GM18520 (cell line): ENCODE results near the gene ZNF580.

Experiments
- ATAC-seq: cut with Tn5 transposase; IDR thresholded peaks from one replicate; pipeline ENCODE4 v1.9.1; 2021; ENCODE audit not compliant: unreplicated experiment

The ZNF580 gene

DNA sequence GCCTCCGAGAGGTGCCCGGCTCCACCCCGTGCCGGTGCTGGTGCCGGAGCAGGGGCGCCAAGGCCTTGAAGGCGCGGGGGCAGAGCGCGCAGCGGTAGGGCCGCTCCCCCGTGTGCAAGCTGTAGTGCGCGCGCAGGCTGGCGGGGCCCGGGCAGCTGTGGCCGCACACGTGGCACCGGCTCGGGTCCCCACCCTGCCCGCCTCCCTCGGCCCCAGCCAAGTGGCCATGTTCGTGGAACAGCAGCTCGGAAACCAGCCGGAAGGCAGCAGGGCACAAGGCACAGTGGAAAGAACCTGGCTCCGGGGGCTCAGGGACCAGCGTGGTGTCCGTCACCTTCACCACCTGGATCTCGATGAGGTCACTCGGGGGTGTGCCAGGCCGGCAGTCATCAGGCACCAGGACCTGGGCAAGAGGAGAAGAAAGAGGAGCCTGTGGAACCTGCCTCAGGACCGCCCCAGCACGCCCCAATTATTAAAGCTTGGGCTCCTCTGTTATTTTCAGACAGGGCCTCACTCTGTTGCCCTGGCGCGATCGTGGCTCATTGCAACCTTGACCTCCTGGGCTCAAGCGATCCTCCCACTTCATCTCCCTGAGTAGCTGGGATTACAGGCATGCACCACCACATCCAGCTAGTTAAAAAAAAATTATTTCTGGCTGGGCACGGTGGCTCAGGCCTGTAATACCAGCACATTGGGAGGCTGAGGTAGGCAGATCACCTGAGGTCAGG is 18.4 kb upstream of the ZNF580 start:
- no peak for ATAC-seq

DNA sequence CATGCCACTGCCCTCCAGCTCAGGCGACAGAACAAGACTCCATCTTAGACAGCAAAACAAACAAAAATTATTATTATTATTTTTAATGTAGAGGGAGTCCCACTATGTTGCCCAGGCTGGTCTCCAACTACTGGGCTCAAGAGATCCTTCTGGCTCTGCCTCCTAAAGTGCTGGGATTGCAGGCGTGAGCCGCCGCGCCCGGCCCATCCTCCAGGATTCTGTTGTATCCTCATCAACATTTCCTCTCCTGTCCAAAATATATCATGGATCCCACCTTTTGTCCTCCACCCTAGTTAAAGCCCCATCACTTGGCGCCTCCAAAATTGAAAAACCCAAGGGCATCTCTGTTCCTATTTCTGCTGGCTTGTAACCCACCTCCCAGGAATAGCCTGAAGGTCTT is 17.7 kb upstream of the ZNF580 start:
- ATAC-seq: no peak

DNA sequence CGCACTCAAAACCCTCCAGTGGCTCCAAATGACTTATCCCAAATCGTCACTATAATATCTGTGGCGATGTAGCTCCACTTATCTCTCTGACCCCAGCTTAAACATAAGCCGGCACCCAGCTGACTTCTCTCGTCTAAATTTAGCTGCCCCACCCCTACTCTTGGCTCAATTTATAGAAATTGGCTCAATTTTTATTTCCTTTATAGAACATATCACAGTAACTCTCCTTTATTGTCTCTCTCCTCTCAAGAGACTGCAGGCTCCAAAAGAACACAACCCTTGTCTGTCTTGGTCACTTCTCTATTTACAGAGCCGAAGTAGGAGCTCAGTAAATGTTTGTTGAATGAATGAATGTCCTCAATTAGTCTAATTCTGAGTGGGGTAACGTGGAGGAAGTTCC is 17.2 kb upstream of the ZNF580 start:
- ATAC-seq: no peak

DNA sequence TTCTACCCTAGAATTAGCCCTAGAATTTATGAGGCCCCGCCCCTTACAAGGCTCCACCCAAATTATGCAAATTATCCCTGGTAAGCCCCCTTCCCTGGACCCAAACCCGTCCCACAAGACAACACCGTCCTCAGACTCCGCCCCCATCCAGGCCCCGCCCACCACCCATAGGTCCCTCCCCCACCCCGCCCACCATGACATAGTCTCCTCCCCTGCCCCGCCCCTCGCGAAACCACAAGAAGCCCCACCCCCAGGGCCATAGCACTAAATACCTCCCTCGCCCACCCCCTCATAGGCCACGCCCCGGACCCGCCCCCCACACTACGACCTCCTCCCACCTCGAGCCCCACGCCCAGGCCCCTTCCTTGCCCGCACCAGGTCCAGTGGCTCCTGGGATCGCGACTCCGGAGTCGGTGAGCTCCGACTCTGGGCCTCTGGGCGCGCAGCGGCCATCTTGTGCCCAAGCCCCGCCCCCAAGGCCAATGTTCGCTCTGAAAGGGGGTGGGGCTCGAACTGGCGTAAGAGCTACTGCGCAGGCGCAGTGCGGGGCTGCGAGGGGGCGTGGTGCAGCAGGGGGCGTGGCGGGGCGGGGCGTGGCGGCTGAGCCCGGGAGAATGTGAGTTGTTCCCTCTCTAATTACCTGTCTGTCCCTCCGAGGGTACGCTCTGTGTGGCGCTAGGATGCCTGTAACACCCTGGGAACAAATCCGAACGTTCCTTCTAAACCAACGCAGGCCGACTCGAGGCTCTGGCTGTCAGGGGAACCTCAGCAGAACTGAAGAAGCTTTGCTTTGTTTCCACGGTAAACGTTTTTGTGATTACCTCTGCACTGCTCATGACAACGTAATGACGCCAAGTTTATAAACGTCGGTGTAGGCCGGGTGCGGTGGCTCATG is 16.4 kb upstream of the ZNF580 start, which contains the start of gene ZNF784:
ZNF784 (minus strand) TSS at position 458 of the 895 bp plus-strand sequence; CDS start at position 453, 5 bp downstream.
- ATAC-seq: no peak

DNA sequence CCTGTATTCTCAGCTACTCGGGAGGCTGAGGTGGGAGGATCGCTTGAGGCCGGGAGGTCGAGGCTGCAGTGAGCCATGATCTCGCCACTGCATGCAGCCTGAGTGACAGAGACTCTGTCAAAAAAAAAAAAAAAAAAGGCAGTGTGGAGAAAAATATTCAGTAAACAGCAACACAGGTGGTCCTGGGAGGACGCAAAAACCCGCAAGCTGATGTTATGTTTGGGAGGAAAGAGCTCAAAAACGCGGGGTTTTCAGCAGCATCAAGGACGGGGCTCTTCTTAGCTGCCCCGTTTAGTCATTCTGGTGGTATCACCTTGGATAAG is 15.8 kb upstream of the ZNF580 start:
- ATAC-seq: no peak

DNA sequence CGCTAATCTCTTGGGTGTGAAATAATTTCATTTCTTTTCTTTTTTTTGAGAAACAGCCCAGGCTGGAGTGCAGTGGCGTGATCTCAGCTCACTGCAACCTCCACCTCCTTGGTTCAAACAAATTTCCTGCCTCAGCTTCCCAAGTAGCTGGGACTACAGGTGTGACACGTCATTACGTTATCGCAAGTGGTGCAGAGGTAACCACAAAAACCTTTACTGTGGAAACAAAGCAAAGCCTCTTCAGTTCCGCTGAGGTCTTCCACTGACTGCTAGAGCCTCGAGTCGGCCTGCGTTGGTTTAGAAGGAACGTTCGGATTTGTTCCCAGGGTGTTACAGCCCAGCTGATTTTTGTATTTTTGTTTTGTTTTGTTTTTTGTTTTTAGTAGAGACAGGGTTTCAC is 14.5 kb upstream of the ZNF580 start:
- no peak for ATAC-seq

DNA sequence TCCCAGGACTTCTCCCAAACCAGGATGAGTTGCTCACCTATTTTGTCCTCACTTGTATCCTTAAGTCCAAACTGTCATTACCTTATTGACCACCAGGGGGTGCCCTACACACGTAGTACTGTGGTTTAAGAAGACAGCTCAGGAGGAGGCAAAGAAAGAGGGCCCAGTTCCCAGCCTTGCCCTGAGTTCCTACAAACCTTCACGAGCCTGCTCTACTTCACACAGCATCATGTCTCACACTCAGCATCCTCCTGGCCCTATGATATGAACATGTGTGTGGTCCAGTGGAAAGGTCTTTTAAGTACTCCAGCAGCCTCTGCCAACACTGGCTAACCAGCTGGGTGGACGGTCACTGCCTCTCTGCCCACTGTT is 8.4 kb upstream of the ZNF580 start:
- ATAC-seq: no peak

DNA sequence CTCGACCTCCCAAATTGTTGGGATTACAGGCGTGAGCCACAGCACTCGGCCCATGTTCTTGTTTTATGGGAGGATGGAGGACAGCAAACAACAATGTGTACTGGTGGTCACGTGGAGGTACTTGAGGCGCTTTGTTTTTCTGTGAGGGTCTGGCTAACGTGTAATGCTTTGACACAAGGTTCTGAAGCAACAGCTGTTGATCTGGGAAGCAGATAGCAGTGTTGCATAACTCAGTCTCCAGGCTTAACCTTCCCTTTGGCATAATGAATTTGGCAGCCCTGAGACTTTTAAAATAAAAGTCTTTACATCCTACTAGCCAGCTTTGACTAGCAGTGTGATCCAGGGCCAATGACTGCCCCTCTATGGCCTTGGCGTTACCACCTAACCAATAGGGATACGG is 6.9 kb upstream of the ZNF580 start:
- no peak for ATAC-seq

DNA sequence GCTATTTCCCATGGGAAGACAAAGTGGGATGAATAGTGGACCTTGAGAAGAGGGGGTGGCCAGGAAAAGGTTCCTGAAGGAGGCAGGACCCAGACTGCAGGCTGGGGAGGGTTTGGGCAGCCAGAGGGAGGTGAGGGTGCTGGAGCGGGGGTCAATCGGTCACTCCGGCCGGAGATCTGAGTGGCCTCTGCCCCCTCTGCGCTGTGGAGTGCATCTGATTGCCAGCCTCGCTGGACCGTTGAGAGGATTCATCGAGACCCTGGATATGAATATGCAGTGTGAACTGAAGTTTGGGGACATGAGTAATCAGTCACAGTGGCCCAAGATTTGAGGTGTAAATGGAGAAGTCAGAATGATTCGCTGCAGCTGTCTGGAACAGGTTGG is 5.5 kb upstream of the ZNF580 start:
- ATAC-seq: no peak

DNA sequence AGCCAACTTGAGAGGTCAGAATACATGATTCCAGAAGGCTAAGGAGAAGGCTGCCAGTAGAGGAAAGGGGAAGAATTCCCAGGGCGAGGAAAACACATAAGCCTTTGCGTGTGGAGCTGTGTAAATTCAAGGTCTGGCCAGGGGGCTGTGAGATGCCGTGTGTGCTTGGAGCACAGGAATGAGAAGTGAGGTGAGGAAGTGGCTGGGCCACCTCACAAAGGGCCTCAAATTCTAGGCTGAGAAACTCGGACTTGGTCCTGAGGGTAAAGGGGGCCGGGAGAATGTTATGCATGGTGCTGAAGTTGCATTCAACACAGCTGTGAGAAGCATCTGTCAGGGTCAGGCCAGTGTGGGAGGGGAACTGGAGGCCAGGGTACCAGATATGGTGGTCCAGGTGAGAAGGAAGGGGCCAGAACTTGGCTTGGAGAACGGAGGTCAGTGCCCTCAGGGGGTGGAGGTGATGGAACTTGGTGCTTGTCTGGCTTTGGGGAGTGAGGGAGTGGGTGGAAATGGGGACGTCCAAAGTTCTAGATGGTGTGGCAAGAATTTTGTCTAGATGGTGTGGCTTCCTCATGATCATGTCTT is 4.9 kb upstream of the ZNF580 start:
- no peak for ATAC-seq

DNA sequence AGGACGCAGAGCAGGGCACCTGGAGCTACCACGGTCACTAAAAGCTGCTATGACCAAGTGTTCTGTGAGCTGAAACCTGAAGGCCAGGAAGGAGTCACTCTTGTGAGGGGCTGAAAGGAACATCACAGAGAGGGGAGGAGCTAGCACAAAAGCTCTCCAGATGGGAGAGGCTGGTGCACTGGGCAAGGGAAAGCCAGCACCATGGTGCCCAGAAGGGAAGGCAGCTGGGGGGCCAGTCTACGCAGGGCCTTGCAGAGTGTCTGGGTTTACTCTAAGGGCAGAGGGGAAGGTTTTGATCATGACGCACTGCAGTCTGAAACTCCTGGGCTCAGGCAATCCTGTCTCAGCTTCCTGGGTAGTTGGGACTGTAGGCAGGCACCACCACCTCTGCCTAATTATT is 4.1 kb upstream of the ZNF580 start:
- no peak for ATAC-seq

DNA sequence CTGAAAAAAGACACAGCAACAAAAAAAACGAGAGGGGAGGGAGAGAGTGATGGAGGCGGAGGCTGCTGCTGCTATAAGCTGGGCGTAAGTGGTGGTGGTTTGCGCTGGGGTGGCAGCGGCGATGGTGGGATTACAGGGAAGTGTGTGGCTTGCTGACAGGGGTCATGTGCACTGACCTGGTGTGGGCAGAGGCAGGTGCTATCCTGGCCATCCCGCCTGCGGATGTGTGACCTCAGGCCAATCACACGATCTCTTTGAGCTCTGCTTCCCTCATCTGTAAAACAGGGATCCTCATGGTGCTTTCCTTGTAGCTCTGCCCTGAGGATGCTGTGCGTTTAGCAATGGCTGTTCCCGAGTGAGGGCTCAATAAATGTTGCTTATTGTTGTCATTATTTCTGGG is 3.3 kb upstream of the ZNF580 start:
- ATAC-seq: no peak

DNA sequence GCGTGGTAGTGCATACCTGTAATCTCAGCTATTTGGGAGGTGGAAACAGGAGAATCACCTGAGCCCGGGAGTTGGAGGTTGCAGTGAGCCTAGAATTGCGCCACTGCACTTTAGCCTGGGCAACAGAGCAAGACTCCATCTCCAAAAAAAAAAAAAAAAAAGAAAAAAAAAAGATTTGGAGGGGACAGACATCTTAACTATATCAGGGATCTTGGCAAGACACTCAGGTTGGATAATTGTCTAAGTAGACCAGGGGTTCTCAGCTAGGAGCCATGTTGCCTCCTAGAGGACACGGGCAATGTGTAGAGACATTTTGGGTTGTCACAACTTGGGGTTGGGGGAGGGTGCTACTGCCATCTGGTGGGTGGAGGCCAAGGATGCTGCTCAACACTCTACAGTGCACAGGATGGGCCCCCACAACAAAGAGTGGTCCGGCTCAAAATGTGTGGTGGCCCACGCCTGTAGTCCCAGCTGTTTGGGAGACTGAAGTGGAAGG is 1.9 kb upstream of the ZNF580 start:
- ATAC-seq: no peak

DNA sequence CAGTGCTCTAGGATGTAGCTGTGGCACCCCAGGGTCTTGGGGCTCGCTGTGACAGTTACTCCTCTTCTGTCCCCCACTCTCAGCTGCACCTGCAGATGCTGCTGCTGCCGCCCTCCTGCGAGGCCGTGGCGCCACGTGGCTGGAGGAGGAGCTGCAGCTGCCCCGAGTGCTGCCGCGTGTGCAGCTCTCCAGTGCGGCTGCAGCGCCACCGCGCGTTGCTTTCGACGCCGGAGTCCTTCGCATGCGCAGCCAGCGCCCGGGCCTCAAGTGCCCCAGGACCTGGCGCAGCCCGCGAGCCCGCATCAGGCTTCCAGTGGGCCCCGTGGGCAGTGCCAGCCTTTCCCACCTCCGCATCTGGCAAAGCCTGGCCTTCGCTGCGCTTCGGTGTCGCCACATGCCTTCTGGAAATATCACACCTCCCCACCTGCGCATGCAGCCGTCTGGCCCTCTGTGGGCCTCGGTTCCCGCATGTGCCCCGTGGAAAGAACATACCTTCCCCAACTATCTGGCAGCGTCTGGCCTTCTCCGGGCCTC is 692 bp upstream of the ZNF580 start:
- ATAC-seq: peak; percentile 24

DNA sequence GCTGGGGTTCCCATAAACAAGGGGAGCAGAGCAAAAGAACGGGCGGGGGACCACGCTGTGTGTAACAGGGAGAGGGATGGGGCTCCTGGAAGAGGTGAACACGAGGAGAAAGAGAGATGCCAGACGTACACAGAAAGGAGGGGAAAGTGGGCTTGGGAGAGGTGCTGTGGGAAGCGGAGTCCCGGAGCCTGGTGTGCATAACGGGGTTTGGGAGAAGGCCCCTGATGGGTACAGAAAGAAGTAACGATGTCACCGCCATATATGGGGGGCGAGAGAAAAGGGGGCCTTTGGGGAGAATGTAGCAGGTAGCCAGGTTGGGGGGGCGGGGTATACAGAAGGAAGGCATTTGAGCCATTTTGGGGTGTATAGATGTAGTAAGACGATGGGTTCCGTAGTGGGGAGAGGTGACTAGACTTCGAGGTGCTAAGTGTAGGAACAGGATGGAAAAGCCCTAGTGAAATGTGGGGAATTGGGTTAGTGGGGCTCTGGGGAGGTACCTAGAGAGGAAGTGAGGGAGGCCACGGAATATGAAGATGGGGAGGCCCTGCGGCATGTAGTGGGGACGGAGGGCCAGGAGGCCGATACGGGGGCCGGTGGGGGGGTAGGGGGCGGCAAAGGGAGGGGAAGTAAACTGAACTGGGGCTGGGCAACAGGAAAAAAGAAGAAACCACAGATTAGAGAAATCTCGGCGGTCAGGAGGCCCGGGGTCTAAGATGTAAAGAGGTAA is 787 bp downstream of the ZNF580 start:
- no peak for ATAC-seq

DNA sequence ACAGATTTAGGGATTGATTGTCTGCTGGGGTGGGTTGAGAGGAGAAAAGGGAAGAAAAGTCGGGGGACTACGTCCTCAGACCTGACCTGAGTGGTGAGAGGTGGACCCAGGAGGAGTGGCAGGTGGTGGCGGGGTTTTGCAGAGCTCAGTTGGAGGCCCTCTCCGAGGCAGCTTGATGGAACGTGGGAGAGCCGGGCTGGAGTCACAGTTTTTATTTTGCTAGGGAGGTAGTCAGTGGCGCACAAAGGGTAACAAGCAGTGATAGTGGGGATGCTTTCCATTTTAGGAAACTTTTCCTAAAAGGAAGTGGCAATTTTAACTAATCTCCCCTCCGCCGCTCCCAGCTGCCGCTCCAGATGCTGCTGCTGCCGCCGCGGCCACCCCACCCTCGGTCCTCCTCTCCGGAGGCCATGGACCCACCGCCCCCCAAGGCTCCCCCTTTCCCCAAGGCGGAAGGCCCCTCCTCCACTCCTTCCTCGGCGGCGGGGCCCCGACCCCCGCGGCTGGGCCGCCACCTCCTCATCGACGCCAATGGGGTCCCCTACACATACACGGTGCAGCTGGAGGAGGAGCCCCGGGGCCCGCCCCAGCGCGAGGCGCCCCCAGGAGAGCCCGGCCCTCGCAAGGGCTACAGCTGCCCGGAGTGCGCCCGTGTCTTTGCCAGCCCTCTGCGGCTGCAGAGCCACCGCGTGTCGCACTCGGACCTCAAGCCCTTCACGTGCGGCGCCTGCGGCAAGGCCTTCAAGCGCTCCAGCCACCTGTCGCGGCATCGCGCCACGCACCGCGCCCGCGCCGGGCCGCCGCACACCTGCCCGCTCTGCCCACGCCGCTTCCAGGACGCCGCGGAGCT is 1.6 kb downstream of the ZNF580 start:
- ATAC-seq: no peak

DNA sequence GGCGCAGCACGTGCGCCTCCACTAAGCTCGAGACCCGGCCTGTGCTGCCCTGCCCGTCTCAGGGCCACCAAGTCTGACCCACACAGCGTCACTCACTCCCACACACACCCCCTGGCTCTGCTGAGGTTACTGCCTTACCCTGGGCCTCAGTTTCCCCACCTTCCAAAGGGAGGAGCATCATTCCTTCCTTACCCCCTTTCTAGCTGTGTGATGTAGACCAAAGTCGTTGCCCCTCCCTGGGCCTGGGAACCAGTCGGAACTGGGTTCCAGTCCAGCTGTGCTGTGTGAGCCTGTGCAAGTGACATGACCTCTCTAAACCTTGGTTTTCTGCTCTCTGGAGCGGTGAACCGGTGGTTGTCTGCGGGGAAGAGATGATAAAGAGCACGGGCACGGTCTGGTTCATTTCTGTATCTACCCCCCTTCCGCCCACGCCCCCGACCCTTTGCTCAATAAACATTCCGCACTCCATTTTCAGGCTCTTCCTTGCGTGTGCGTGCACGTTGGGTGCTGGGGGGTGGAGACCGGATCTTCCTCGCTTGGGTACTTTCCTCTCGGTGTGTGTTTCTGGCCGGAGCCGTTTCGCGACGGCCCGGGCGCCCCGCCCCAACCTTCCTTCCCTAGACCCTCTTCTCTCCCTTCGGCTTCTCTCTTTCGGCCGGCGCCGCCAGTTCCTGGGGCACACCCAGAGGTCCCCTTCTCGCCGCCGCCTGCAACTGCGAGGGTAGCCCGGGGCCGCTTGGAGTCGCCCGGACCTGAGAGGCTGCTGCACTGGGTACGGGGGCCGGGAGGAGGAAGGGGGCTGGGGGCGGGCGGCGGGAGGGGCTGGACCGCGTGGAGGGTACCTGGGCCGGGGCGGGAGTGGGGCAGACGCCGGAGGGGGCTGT is 2.4 kb downstream of the ZNF580 start, which contains the start of gene ZNF581:
ZNF581 (plus strand) TSS at position 647 of the 884 bp plus-strand sequence. CDS start 923 bp downstream, outside the sequence.
- ATAC-seq: no peak

DNA sequence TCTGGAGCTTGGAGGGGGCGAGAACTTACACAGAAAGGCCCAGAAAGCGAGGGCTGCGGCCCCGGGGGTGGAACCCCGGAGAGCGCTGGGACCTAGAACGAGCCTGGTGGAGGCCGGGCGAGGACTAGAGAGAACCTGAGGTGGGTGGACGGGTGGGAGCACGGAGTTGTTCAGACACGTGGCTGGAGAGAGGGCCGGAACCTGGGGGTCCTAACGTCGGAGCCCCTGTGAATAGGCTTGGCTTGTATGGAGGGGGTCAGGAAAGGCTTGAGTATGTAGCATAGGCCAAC is 3.0 kb downstream of the ZNF580 start:
- no peak for ATAC-seq

DNA sequence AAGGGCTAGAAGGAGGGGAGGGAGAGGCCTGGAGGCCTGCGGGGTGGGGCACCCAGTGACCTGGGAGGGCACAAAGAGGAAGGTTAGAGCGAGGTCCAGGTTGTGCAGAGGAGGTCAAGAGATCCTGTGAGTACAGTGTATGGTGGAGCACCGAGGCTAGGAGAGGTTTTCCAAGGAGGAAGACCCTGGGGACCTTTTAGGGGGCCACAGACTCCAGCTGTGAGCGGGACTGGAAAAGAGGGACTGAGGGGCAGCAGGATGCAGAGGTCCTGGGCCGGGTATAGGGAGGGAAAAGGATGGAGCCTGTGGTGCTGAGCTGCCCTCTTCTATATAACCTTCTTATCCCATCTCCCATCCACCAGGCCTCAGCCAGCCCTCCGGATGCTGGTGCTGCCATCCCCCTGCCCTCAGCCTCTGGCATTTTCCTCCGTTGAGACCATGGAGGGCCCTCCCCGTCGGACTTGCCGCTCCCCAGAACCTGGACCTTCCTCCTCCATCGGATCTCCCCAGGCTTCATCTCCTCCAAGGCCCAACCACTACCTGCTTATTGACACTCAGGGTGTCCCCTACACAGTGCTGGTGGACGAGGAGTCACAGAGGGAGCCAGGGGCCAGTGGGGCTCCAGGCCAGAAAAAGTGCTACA is 3.5 kb downstream of the ZNF580 start:
- ATAC-seq: no peak
